Measurements from ENCODE around the gene FSTL4.

The FSTL4 gene

GRCh38 chr5:133398646-133399101, 213.7 kb downstream of the FSTL4 start:
- H3K4me2 ChIP-seq (ENCODE audit: insufficient read depth, low read length) = no peak overlapping the region

GRCh38 chr5:133397990-133398645, 214.2 kb downstream of the FSTL4 start:
- Histone ChIP-seq H3K4me2 (ENCODE audit: insufficient read depth, low read length) (no peak overlapping the region), H3K27me3 (ENCODE audit: insufficient read depth, low read length, poor library complexity) (no peaks in the 10 kb centered on the region), H3K4me3 (ENCODE audit: low read depth in 1 of 2, low read length in 2 of 2) (no peak overlapping the region), H3K9ac (ENCODE audit: low read depth, low read length) (no peak overlapping the region), H3K36me3 (ENCODE audit: insufficient read depth, low read length) (no peaks in the 10 kb centered on the region), H3K4me1 (ENCODE audit: insufficient read depth, low read length) (no peaks in the 10 kb centered on the region), H4K20me1 (ENCODE audit: insufficient read depth, low read length) (no peaks in the 10 kb centered on the region), H3K27ac (ENCODE audit: low read length) (no peak overlapping the region), H3K9me3 (ENCODE audit: insufficient read depth, low read length, severe bottlenecking) (no peaks in the 10 kb centered on the region), H3K79me2 (ENCODE audit: insufficient read depth, low read length) (no peaks in the 10 kb centered on the region), H2AFZ (ENCODE audit: low read depth, low read length) (no peak overlapping the region)
- TF ChIP-seq EZH2 (IDR thresholded peaks at IDR 0.05; ENCODE audit: borderline replicate concordance, low read depth, low read length, severe bottlenecking) = no peak
- TF ChIP-seq CTCF (IDR thresholded peaks at IDR 0.05; ENCODE audit: borderline replicate concordance, extremely low read depth, low read length, poor library complexity, severe bottlenecking) = no peak
- DNase-seq = no peak
- ATAC-seq (ENCODE audit: insufficient read depth, low read depth) = no peak

More at GRCh38 chr5:133398646-133399101, 213.7 kb downstream of the FSTL4 start:
- Histone ChIP-seq H3K27ac (ENCODE audit: low read length) (no peak overlapping the region), H3K4me3 (ENCODE audit: low read depth in 1 of 2, low read length in 2 of 2) (no peak overlapping the region), H3K9ac (ENCODE audit: low read depth, low read length) (no peak overlapping the region), H3K9me3 (ENCODE audit: insufficient read depth, low read length, severe bottlenecking) (no peaks in the 10 kb centered on the region), H3K27me3 (ENCODE audit: insufficient read depth, low read length, poor library complexity) (no peaks in the 10 kb centered on the region), H3K79me2 (ENCODE audit: insufficient read depth, low read length) (no peaks in the 10 kb centered on the region), H2AFZ (ENCODE audit: low read depth, low read length) (no peak overlapping the region), H3K4me1 (ENCODE audit: insufficient read depth, low read length) (no peaks in the 10 kb centered on the region), H3K36me3 (ENCODE audit: insufficient read depth, low read length) (no peaks in the 10 kb centered on the region), H4K20me1 (ENCODE audit: insufficient read depth, low read length) (no peaks in the 10 kb centered on the region)
- peak; percentile 27 for DNase-seq
- TF ChIP-seq CTCF (IDR thresholded peaks at IDR 0.05; ENCODE audit: borderline replicate concordance, extremely low read depth, low read length, poor library complexity, severe bottlenecking) (no peak), EZH2 (IDR thresholded peaks at IDR 0.05; ENCODE audit: borderline replicate concordance, low read depth, low read length, severe bottlenecking) (no peak)
- peak; percentile 77 for ATAC-seq (ENCODE audit: insufficient read depth, low read depth)

- no peaks in the 10 kb centered on the region for H3K79me2 ChIP-seq (ENCODE audit: insufficient read depth, low read length)
- ATAC-seq (ENCODE audit: insufficient read depth, low read depth) (no peak), DNase-seq (no peak)
- no peak overlapping the region for H3K9ac ChIP-seq (ENCODE audit: low read depth, low read length)
- H2AFZ ChIP-seq (ENCODE audit: low read depth, low read length) = no peak overlapping the region
- H3K4me3 ChIP-seq (ENCODE audit: low read depth in 1 of 2, low read length in 2 of 2) = no peak overlapping the region
- no peaks in the 10 kb centered on the region for H3K4me1 ChIP-seq (ENCODE audit: insufficient read depth, low read length)
- no peaks in the 10 kb centered on the region for H4K20me1 ChIP-seq (ENCODE audit: insufficient read depth, low read length)
- TF ChIP-seq CTCF (IDR thresholded peaks at IDR 0.05; ENCODE audit: borderline replicate concordance, extremely low read depth, low read length, poor library complexity, severe bottlenecking) (no peak), EZH2 (IDR thresholded peaks at IDR 0.05; ENCODE audit: borderline replicate concordance, low read depth, low read length, severe bottlenecking) (no peak)
- H3K9me3 ChIP-seq (ENCODE audit: insufficient read depth, low read length, severe bottlenecking) = no peaks in the 10 kb centered on the region
- no peak overlapping the region for H3K27ac ChIP-seq (ENCODE audit: low read length)
- no peaks in the 10 kb centered on the region for H3K27me3 ChIP-seq (ENCODE audit: insufficient read depth, low read length, poor library complexity)
- no peaks in the 10 kb centered on the region for H3K36me3 ChIP-seq (ENCODE audit: insufficient read depth, low read length)
- H3K4me2 ChIP-seq (ENCODE audit: insufficient read depth, low read length) = no peak overlapping the region
Measured at GRCh38 chr5:133397348-133397747, 215.0 kb downstream of the FSTL4 start.
